ENCODE data around the gene MGAT4C.
"Not testable (repeated sequence)": the region's sequence is repeated elsewhere in the genome, so short reads cannot be mapped to it uniquely, and the experiment has no call there.

Gene MGAT4C

GRCh38 chr12:86122846-86123468, 133.2 kb downstream of the MGAT4C start:
- DNase-seq, result no peak

DNA sequence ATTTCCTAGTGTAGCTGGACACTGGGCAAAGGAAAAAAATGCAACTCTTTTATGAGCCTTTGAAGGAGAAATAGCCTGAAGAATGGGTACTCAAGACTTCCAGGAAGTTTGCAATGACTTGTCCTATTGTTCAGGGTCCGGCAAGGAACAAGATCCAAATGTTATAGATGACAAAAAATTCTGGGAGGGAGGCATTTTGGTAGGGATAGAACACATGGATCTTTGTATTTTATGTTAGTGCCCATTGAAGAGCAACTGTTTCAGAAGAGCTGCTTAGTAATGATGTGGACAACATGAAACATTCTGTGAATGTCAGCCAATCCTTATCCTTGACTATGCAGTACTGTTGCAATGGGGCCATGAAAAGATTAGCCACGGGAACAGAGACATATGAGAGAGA, 138.0 kb downstream of the MGAT4C start:
- DNase-seq, result no peak

DNA sequence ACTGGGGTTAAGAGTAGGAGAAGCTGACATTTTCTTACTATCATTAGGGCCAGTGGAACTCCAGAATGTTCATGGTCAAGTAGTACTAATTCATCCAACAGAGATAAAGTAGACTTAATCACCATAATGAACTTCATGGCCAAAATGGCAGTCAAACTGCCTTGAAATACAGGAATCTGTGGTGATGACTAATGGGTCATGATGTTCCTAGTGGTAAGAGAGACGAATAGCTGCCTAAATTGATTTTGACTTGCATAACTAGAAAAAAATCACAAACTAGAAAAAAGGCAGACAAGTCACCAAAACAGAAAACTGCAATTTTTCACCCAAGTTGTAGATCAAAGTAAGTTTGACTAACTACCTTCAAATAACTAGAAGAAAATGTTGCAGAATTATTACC, 138.5 kb downstream of the MGAT4C start:
- DNase-seq, result no peak

DNA sequence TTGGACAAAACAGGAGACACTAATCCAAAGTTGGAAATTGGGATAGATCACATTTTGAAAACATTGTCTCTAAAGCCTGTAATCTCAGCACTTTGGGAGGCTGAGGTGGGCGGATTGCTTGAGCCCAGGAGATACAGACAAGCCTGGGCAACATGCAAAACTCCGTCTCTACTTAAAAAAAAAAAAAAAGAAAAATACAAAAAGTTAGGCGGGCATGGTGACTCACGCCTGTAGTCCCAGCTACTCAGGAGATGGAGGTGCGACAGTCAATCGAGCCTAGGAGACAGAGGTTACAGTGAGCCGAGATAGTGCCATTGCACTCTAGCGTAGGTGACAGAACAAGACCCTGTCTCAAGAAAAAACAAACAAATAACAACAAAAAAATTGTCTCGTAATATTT, 152.1 kb downstream of the MGAT4C start:
- DNase-seq, result no peak

DNA sequence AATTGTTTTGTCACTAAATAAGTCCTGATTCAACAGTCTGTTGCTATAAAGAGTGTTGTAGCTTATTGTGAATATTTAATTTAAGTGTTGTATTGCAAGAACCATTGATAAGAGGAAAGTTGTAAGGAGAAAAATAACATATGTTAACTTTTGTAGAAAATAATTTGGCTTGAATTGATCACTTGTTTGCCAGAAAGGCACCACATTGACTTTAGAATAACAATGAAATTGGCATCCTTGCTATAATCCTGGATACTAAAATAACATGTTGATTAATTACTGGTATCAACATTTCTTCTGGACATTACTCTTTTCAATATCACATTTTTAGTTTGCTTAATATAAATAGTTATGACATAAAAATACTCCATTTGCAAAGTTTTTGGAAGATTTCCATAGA, 159.0 kb downstream of the MGAT4C start:
- DNase-seq, result no peak

DNA sequence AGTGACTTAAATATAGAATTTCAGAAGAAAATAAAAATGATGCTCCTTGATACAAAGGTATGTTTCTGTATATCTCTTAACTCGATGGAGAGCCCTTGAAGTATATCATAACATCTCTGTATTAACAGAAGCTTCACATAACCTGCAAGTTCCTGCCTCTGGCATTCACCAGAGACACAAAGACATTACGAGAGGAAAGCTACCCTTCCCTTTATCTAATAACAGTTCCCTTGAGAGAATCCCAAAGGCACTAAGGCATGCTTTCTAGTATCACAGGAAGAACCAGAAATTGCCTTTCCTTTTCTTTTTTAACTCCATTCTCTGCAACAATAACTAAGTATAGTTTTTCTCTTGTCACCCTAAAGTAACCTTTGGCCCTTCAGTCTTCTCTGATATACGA, 164.5 kb downstream of the MGAT4C start:
- no peak for DNase-seq

- no peak for DNase-seq
Measured at GRCh38 chr12:86081843-86082242, 174.3 kb downstream of the MGAT4C start.

- DNase-seq, result not testable (repeated sequence)
Measured at GRCh38 chr12:86059052-86059451, 197.1 kb downstream of the MGAT4C start.

DNA sequence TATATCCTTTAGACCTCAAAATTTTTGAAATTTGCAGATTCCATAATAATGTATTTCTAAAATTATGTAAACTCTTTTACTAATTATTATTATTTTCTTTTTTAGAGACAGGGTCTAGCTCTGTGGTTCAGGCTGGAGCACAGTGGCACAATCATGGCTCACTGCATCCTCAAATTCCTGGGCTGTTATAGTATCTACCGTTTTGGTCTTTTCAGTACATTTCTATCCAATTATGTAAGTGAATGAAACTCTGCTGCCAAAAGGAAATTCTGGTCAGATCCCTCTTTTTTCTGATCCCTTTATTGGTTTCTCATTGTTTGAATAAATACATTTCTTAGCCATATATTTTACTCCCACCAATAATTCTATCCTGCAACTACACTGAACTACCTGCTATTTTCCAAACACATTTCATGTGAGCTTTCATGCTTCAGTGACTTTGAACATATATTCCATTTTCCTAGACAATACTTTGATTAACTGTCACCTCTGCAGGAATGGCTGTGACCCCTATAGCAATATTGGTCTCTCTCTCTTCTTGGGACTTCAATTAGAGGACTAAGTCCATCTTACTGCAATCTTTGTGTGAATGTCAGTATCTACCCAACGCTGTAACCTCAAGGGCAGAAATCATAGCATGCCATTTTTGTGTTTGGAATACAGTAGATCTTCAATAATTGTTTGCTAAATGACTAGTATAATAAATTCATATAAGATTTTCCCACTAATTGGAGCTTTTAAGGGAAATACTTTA, 198.9 kb downstream of the MGAT4C start:
- no peak for DNase-seq

- no peak for DNase-seq
Measured at GRCh38 chr12:86052921-86053320, 203.3 kb downstream of the MGAT4C start.

DNA sequence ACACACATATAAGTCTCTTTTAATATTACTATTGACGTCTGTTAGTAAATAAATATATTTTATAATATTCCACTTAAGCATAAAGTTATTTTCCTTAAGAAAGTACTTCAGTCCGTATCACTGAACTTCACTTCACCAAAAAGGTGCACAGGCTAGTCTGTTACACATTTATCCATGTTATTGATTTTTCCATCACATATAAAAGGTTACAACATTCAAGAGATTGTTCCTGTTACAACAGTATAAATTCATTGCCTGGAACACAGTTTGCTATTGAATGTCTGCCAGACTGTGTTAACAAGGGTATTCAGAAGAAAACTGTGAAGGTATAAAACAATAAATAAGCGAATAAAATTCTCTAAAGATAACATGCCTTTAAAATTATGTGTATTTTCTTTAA, 206.2 kb downstream of the MGAT4C start:
- no peak for DNase-seq

DNA sequence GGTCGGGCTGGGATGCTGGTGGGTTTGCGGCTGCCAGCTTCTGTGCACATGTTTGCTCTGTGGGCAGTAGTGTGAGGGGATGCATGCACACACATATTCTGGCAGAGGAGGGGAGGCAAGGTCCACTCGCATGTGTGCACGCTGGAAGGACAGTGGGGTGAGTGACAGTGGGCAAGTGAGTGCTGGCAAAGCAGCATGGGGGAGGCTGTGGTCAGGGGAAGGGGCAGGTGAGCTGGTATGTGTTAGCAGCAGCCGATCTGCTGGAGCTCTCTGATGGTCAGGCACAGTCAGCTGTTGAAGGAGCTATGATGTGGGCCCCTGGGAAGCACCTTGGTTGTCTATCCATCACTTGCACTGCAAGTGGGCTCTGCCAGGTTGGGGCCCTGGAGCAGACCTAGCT, 211.8 kb downstream of the MGAT4C start:
- DNase-seq, result no peak

- no peak for DNase-seq
Measured at GRCh38 chr12:86042062-86042461, 214.1 kb downstream of the MGAT4C start.

DNA sequence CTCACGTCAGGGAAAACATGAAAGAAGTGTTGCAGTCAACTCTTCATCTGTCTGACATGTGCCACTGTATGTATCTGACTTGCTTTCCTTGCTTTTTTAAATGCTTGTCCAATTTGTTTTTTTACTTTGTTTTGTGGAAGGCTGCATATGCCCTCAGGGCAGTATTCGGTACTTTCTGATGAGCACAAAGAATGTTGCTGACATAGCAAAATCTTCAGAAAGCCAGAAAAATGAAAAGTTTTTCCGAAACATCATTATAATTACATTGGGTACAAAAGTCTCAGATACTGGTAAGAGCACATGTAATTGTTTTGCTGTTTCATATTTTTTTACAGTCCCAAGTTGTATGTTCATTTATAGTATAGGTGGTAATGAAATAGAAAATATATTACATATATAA, 237.8 kb downstream of the MGAT4C start:
- DNase-seq, result no peak

DNA sequence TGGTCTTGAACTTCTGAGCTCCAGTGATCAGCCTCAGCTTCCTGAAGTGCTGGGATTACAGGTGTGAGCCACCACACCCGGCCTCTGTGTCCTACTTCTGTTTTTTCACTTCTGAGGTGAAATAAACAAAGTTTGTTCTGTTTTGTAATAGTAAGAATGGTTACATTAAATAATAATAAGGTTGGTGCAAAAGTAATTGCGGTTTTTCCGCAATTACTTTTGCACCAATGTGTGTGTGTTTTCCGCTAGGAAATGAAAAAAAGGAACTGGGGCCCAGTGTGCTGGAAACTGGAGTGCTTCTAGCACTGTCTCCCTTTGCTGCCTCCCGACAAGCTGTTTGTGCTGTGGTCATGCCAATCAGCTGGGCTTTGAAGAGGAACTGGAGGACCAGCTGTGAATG, 241.2 kb downstream of the MGAT4C start:
- no peak for DNase-seq

DNA sequence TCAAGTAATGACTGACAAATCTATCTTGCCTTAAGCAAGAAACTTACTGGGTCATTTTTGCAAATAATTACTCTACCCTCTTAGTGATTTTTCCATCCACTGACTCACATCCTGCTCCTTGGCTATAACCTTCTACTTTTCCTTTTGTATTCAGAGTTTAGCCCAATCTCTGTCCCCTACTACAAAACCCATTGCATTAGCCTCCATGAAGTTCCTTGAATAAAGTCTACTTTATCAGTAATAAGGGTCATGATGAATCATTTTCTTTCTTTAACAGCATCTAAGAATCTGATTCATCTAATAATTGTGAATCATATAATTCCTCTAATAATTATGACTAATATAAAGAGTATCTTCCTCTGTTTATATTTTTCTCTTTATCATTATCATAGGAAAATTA, 249.5 kb downstream of the MGAT4C start:
- DNase-seq, result no peak

DNA sequence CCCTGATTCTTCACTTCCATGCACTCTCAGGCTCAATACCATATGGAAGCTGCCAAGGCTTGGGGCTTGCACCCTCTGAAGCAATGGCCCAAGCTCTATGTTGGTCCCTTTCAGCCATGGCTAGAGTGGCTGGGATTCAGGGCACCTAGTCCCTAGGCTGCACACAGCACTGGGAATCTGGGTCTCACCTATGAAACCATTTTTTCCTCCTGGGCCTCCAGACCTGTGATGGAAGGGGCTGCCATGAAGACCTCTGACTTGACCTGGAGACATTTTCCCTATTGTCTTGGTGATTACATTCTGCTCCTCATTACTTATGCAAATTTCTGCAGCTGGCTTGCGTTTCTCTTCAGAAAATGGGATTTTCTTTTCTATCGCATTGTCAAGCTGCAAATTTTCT, 258.1 kb downstream of the MGAT4C start:
- no peak for DNase-seq

DNA sequence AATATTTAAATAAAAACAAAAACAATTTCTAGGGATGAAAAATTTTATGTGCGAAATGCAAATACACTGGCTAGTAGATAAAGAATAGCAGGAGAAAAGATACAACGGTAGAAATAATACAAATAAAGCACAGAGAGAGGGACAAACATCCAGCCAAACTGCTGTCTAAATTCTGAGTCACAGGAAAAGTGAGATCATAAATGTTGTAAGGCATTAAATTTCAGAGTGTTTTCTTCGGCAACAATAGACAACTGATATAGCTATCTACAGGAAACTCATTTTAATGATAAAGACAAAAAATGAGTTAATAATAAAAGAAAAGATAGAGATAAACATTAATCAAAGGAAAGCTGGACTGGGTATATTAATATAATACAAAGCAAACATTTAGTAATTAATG, 259.9 kb downstream of the MGAT4C start:
- DNase-seq, result no peak

DNA sequence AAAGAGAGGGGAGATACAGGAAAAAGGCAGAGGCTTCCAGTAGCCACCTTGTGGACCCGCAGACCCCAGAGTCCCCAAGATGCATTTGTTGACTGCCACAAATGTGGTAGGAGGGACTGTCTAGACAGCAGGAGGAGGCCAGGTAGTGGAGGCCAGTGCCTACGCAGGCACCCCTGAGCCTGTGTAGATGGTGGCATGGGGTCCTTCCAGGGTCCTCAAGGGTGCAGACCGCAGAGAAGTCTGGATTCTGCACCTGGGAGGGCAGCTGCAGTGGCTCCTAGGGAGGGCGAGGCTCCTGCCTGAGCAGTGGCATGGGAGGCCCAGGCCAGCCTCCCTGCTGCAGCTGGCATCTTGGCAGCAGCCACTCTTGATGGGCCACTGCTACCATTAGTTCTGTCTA, 262.4 kb downstream of the MGAT4C start:
- DNase-seq, result no peak

DNA sequence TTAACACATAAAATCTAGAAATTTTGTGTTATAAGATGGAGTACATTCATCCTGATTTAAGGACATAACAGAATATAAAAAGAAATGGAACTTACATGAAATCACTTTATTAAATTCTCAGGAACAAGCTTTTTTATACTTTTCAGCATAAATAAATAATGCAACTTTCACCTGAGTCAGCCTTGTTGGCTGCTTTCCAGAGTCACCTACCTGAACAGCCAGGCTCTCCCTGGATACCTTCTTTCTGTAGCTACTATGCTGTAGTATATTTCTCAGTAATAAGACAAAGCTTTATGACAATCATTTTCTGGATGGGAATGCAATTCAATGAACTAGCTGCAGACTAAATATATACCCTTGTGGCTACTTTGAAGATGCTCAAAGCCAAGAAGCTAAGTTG, 270.2 kb downstream of the MGAT4C start:
- no peak for DNase-seq

- DNase-seq, result no peak
Measured at GRCh38 chr12:85983601-85984000, 272.6 kb downstream of the MGAT4C start.

DNA sequence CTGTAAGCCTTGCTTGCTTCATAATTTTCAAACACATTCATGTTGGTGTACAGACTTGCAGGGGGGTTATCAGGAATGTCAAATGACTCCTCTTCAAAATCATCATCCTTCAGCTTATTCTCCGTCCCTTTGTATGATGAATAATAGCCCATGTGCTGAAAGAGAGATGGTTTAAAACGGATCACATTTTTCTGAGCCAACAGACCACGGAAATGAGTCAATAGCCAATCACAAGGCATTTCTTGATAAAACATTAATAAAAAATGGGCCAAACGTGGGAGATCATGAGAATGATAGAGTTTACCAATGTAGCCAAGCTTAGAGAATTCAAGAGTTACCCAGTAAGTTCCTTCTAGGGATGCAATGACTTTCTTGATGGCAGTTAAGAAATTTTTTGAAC, 276.6 kb downstream of the MGAT4C start:
- no peak for DNase-seq

DNA sequence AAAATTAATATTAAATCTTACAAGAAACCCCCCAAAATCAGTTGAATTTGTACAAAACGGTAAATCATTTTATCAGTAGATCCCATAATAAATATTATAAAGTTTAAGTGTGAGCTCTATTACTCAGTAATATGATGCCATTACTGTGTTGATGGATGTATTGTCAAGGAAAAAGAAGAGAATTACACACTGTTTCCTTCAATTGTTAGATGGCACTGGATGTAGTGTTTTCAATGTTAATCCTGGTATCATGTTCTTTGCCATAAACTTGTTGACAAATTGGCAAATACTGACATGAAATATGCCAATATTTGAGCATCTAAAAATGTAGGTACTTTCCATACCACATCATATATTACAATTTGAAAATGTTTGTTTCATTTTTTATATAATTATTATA, 280.5 kb downstream of the MGAT4C start:
- no peak for DNase-seq

GRCh38 chr12:85971800-85972199, 284.4 kb downstream of the MGAT4C start:
- no peak for DNase-seq

DNA sequence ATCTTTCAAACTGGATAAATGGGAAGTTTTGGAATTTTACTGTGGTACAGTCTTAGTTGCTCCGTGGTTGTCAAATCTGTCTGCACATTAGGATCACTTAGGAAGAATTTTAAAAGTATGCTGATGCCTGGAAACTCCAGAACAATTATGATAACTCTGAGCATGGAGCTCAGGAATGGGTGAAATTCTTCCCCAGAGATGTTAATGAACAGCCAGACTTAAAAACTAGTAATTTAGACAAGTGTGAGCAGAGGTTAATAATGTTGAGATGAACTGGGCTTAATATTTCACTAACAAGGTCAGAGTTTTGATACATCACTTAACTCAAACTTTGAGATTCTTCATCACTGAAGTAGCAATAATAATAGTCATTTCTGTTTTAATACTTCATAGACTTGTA, 287.6 kb downstream of the MGAT4C start:
- no peak for DNase-seq
